ENCODE results near the gene TSC22D2.
"Not testable (repeated sequence)": the region's sequence is repeated elsewhere in the genome, so short reads cannot be mapped to it uniquely, and the experiment has no call there.

TSC22D2 gene

GRCh38 chr3:150479370-150479769 is 71.3 kb downstream of the TSC22D2 start:
- no peak for DNase-seq (ENCODE audit: low read depth in 1 of 2, low spot score in 1 of 2)

GRCh38 chr3:150480877-150481276 is 72.8 kb downstream of the TSC22D2 start:
- DNase-seq (ENCODE audit: low read depth in 1 of 2, low spot score in 1 of 2) = no peak

GRCh38 chr3:150483226-150483625 is 75.1 kb downstream of the TSC22D2 start:
- no peak for DNase-seq (ENCODE audit: low read depth in 1 of 2, low spot score in 1 of 2)

- DNase-seq (ENCODE audit: low read depth in 1 of 2, low spot score in 1 of 2) = no peak
Observed at GRCh38 chr3:150484410-150484809, 76.3 kb downstream of the TSC22D2 start.

GRCh38 chr3:150488867-150489266 is 80.8 kb downstream of the TSC22D2 start:
- no peak for DNase-seq (ENCODE audit: low read depth in 1 of 2, low spot score in 1 of 2)

- no peak for DNase-seq (ENCODE audit: low read depth in 1 of 2, low spot score in 1 of 2)
Observed at GRCh38 chr3:150490277-150490986, 82.3 kb downstream of the TSC22D2 start.

- no peak for DNase-seq (ENCODE audit: low read depth in 1 of 2, low spot score in 1 of 2)
Observed at GRCh38 chr3:150494411-150494977, 86.4 kb downstream of the TSC22D2 start.

GRCh38 chr3:150495149-150495548 is 87.1 kb downstream of the TSC22D2 start:
- DNase-seq (ENCODE audit: low read depth in 1 of 2, low spot score in 1 of 2) = no peak

- no peak for DNase-seq (ENCODE audit: low read depth in 1 of 2, low spot score in 1 of 2)
Observed at GRCh38 chr3:150495563-150496168, 87.6 kb downstream of the TSC22D2 start.

GRCh38 chr3:150497956-150498355 is 89.9 kb downstream of the TSC22D2 start:
- DNase-seq (ENCODE audit: low read depth in 1 of 2, low spot score in 1 of 2) = no peak

GRCh38 chr3:150500960-150501359 is 92.9 kb downstream of the TSC22D2 start:
- DNase-seq (ENCODE audit: low read depth in 1 of 2, low spot score in 1 of 2) = not testable (repeated sequence)

GRCh38 chr3:150503402-150504099 is 95.5 kb downstream of the TSC22D2 start:
- DNase-seq (ENCODE audit: low read depth in 1 of 2, low spot score in 1 of 2) = no peak

GRCh38 chr3:150504483-150504882 is 96.4 kb downstream of the TSC22D2 start:
- no peak for DNase-seq (ENCODE audit: low read depth in 1 of 2, low spot score in 1 of 2)

- no peak for DNase-seq (ENCODE audit: low read depth in 1 of 2, low spot score in 1 of 2)
Observed at GRCh38 chr3:150508401-150508800, 100.3 kb downstream of the TSC22D2 start.

- no peak for DNase-seq (ENCODE audit: low read depth in 1 of 2, low spot score in 1 of 2)
Observed at GRCh38 chr3:150509780-150510179, 101.7 kb downstream of the TSC22D2 start.

GRCh38 chr3:150511122-150511821 is 103.2 kb downstream of the TSC22D2 start:
- no peak for DNase-seq (ENCODE audit: low read depth in 1 of 2, low spot score in 1 of 2)

- DNase-seq (ENCODE audit: low read depth in 1 of 2, low spot score in 1 of 2) = no peak
Observed at GRCh38 chr3:150515210-150515609, 107.1 kb downstream of the TSC22D2 start.

All from stimulated activated CD4-positive, alpha-beta T cell treated with anti-CD3 and anti-CD28 coated beads, Interleukin-15, amount 100 ng/mL, for 1 hour (primary cell).